HG03354 (cell line): ENCODE data around the gene ARID1B.

Experiments used
- ATAC-seq: cut with Tn5 transposase; IDR thresholded peaks from one replicate; pipeline ENCODE4 v1.9.1; 2021; ENCODE audit warnings: mild to moderate bottlenecking; ENCODE audit not compliant: unreplicated experiment, poor library complexity, severe bottlenecking

ARID1B gene

GRCh38 chr6:157076451-157076822 is 299.3 kb downstream of the ARID1B start:
- ATAC-seq = no peak

GRCh38 chr6:157077251-157077650 is 300.1 kb downstream of the ARID1B start:
- no peak for ATAC-seq

GRCh38 chr6:157078326-157078725 is 301.1 kb downstream of the ARID1B start:
- no peak for ATAC-seq

- ATAC-seq = no peak
These were observed 302.1 kb downstream of the ARID1B start for GRCh38 chr6:157079277-157079676.

- ATAC-seq = no peak
These were observed 302.6 kb downstream of the ARID1B start for GRCh38 chr6:157079771-157080170.

- no peak for ATAC-seq
These were observed 303.8 kb downstream of the ARID1B start for GRCh38 chr6:157080986-157081391.

GRCh38 chr6:157083343-157083742 is 306.2 kb downstream of the ARID1B start:
- no peak for ATAC-seq

GRCh38 chr6:157086632-157087031 is 309.5 kb downstream of the ARID1B start:
- no peak for ATAC-seq

- ATAC-seq = no peak
These were observed 310.8 kb downstream of the ARID1B start for GRCh38 chr6:157087974-157088373.

- no peak for ATAC-seq
These were observed 311.7 kb downstream of the ARID1B start for GRCh38 chr6:157088841-157089240.

GRCh38 chr6:157089258-157089657 is 312.1 kb downstream of the ARID1B start:
- no peak for ATAC-seq

- no peak for ATAC-seq
These were observed 312.7 kb downstream of the ARID1B start for GRCh38 chr6:157089851-157090250.

GRCh38 chr6:157090736-157091135 is 313.6 kb downstream of the ARID1B start:
- no peak for ATAC-seq

- ATAC-seq = no peak
These were observed 314.1 kb downstream of the ARID1B start for GRCh38 chr6:157091243-157091642.

GRCh38 chr6:157091856-157092460 is 314.8 kb downstream of the ARID1B start:
- no peak for ATAC-seq

- ATAC-seq = no peak
These were observed 315.6 kb downstream of the ARID1B start for GRCh38 chr6:157092736-157093135.

GRCh38 chr6:157093536-157093935 is 316.4 kb downstream of the ARID1B start:
- ATAC-seq = no peak

GRCh38 chr6:157094038-157094437 is 316.9 kb downstream of the ARID1B start:
- no peak for ATAC-seq

GRCh38 chr6:157095084-157095483 is 317.9 kb downstream of the ARID1B start:
- ATAC-seq = no peak

- ATAC-seq = no peak
These were observed 318.4 kb downstream of the ARID1B start for GRCh38 chr6:157095569-157095968.

- no peak for ATAC-seq
These were observed 318.9 kb downstream of the ARID1B start for GRCh38 chr6:157096105-157096504.

- ATAC-seq = no peak
These were observed 319.3 kb downstream of the ARID1B start for GRCh38 chr6:157096522-157096921.
